ENCODE results near the gene PPTC7. TPM values are rescaled to one million over a fixed set of nuclear protein-coding genes. Genes with fewer than 3 reads are reported as not detected.
"Not testable (repeated sequence)": the region's sequence is repeated elsewhere in the genome, so short reads cannot be mapped to it uniquely, and the experiment has no call there.

The PPTC7 gene
- total and polyA plus RNA-seq, 7 donors: 16.1 to 30.3 (median 21.0) TPM

- WGBS, 2 donors: 73 to 77% methylated on average over 13 of the region's 13 CpGs
- no peak for TF ChIP-seq EP300 (IDR thresholded peaks at IDR 0.05)
- no peak for TF ChIP-seq POLR2A (IDR thresholded peaks at IDR 0.05)
- TF ChIP-seq POLR2AphosphoS5 (IDR thresholded peaks at IDR 0.05): no peak
- no peaks in the 10 kb centered on the region for H3K9me3 ChIP-seq
- no peaks in the 10 kb centered on the region for H3K27me3 ChIP-seq
- no peak for DNase-seq
- intact Hi-C loops (cut with DNase I): no loop called here
- H3K4me3 ChIP-seq: no peak overlapping the region
- H3K27ac ChIP-seq: peak overlapping the region; percentile 60 to 77 (median 70)
- H3K36me3 ChIP-seq: no peaks in the 10 kb centered on the region
- H3K4me1 ChIP-seq: peaks cover 0 to 82% (median 74%) of the 10 kb centered on the region in 4 donors
These were observed 4.2 kb downstream of the PPTC7 start for GRCh38 chr12:110578694-110579534.

GRCh38 chr12:110577864-110578693 is 5.0 kb downstream of the PPTC7 start:
- H3K27me3 ChIP-seq: no peaks in the 10 kb centered on the region
- peak in 1 of 4 donors; percentile 47 for TF ChIP-seq POLR2AphosphoS5 (IDR thresholded peaks at IDR 0.05)
- no peak for TF ChIP-seq CTCF (IDR thresholded peaks at IDR 0.05)
- intact Hi-C loops (cut with DNase I): no loop called here
- DNase-seq: no peak
- H3K4me1 ChIP-seq: peaks cover 0 to 81% (median 72%) of the 10 kb centered on the region in 4 donors
- peak overlapping the region; percentile 60 to 77 (median 70) for H3K27ac ChIP-seq
- H3K36me3 ChIP-seq: no peaks in the 10 kb centered on the region
- no peak overlapping the region for H3K4me3 ChIP-seq
- no peaks in the 10 kb centered on the region for H3K9me3 ChIP-seq
- WGBS, 2 donors: 7 to 27% methylated on average over 8 of the region's 8 CpGs

- Histone ChIP-seq H3K27me3 (no peaks in the 10 kb centered on the region), H3K4me1 (peaks cover 0 to 80% (median 70%) of the 10 kb centered on the region in 4 donors), H3K9me3 (peaks cover 0 to 2% (median 0%) of the 10 kb centered on the region in 4 donors), H3K36me3 (no peaks in the 10 kb centered on the region), H3K4me3 (no peak overlapping the region), H3K27ac (peak overlapping the region in 1 of 4 donors; percentile 3)
- WGBS, 2 donors: 93 to 95% methylated on average over 2 of the region's 2 CpGs
- intact Hi-C loops (cut with DNase I): no loop called here
- no peak for DNase-seq
- no peak for TF ChIP-seq CTCF (IDR thresholded peaks at IDR 0.05)
- TF ChIP-seq POLR2AphosphoS5 (IDR thresholded peaks at IDR 0.05): no peak
- TF ChIP-seq POLR2A (IDR thresholded peaks at IDR 0.05): no peak
- no peak for TF ChIP-seq EP300 (IDR thresholded peaks at IDR 0.05)
These were observed 6.6 kb downstream of the PPTC7 start for GRCh38 chr12:110576504-110576903.

- Histone ChIP-seq H3K36me3 (no peaks in the 10 kb centered on the region), H3K27me3 (no peaks in the 10 kb centered on the region), H3K4me3 (no peak overlapping the region), H3K9me3 (peaks cover 0 to 4% (median 1%) of the 10 kb centered on the region in 4 donors), H3K27ac (peak overlapping the region in 3 of 4 donors; percentile 11 to 34 (median 25)), H3K4me1 (peaks cover 0 to 68% (median 59%) of the 10 kb centered on the region in 4 donors)
- no peak for DNase-seq
- WGBS, 2 donors: 1 to 34% methylated on average over 1 of the region's 1 CpG
- TF ChIP-seq POLR2AphosphoS5 (IDR thresholded peaks at IDR 0.05) (no peak), POLR2A (IDR thresholded peaks at IDR 0.05) (no peak), EP300 (IDR thresholded peaks at IDR 0.05) (no peak), CTCF (IDR thresholded peaks at IDR 0.05) (no peak)
- intact Hi-C loops (cut with DNase I): no loop called here
These were observed 7.8 kb downstream of the PPTC7 start for GRCh38 chr12:110575326-110575725.

GRCh38 chr12:110574717-110575230 is 8.3 kb downstream of the PPTC7 start:
- H3K27ac ChIP-seq: peak overlapping the region in 2 of 4 donors; percentile 11
- DNase-seq; H3K27me3 ChIP-seq; H3K36me3 ChIP-seq; intact Hi-C loops (cut with DNase I); H3K9me3 ChIP-seq; H3K4me3 ChIP-seq: not testable (repeated sequence)
- WGBS, 2 donors: 53 to 80% methylated on average over 10 of the region's 10 CpGs
- peaks cover 0 to 63% (median 53%) of the 10 kb centered on the region in 4 donors for H3K4me1 ChIP-seq

Measured in sigmoid colon (tissue), 7 donors.